HepG2 (cell line): ENCODE data around the gene FFAR4. TPM values are rescaled to one million over a fixed set of nuclear protein-coding genes. Genes with fewer than 3 reads are reported as not detected.

ENCODE experiments used
- BORCS8-MEF2B ChIP-seq: sonication (generic); formaldehyde crosslinking; IDR thresholded peaks from 2 replicates; pipeline ENCODE4 v1.8.0; 2022; ENCODE audit warnings: mild to moderate bottlenecking, missing genetic modification reagents
- CCDC6 ChIP-seq: sonication (generic); formaldehyde crosslinking; IDR thresholded peaks from 2 replicates; pipeline ENCODE4 v1.8.1; 2022; ENCODE audit warnings: mild to moderate bottlenecking, missing genetic modification reagents, moderate library complexity
- GABPB1 ChIP-seq: IDR thresholded peaks from 2 replicates; pipeline ENCODE4 v1.6.1; 2016; ENCODE audit warnings: mild to moderate bottlenecking, missing genetic modification reagents, moderate library complexity, missing compliant biosample characterization
- HNRNPH1 ChIP-seq: fragments of 200-400 bp; formaldehyde crosslinking; optimal IDR thresholded peaks from 2 replicates; pipeline ENCODE3; 2017; ENCODE audit warnings: mild to moderate bottlenecking, low read depth, low read length
- MIER3 ChIP-seq: IDR thresholded peaks from 2 replicates; pipeline ENCODE4 v1.6.1; 2016; ENCODE audit warnings: missing compliant biosample characterization, borderline replicate concordance
- PHF5A ChIP-seq: IDR thresholded peaks from one replicate; pipeline ENCODE4 v1.6.1; 2018; ENCODE audit warnings: low read depth, missing genetic modification reagents; ENCODE audit not compliant: unreplicated experiment
- POGZ ChIP-seq: sonication (generic); formaldehyde crosslinking; IDR thresholded peaks from 2 replicates; pipeline ENCODE4 v1.4.0; 2020; ENCODE audit warnings: mild to moderate bottlenecking, missing genetic modification reagents
- RARG ChIP-seq: sonication (generic); formaldehyde crosslinking; IDR thresholded peaks from 2 replicates; pipeline ENCODE4 v1.4.0; 2020; ENCODE audit warnings: low read depth, mild to moderate bottlenecking, missing genetic modification reagents
- RBM22 ChIP-seq: fragments of 200-400 bp; formaldehyde crosslinking; optimal IDR thresholded peaks from 2 replicates; pipeline ENCODE3; 2017; ENCODE audit warnings: mild to moderate bottlenecking, low read length, moderate library complexity
- SMAD1 ChIP-seq: sonication (generic); formaldehyde crosslinking; IDR thresholded peaks from 2 replicates; pipeline ENCODE4 v1.4.0; 2020; ENCODE audit warnings: missing genetic modification reagents, low read depth, mild to moderate bottlenecking, borderline replicate concordance
- SMARCE1 ChIP-seq: fragments of 450-650 bp; IDR thresholded peaks from 2 replicates; pipeline ENCODE4 v1.6.1; 2017; ENCODE audit warnings: borderline replicate concordance
- TEAD3 ChIP-seq: optimal IDR thresholded peaks from 2 replicates; pipeline ENCODE3; 2016; ENCODE audit warnings: borderline replicate concordance
- ZC3H13 ChIP-seq: sonication (generic); formaldehyde crosslinking; IDR thresholded peaks from 2 replicates; pipeline ENCODE4 v1.8.1; 2023; ENCODE audit warnings: mild to moderate bottlenecking, missing genetic modification reagents, moderate library complexity
- ZNF33B ChIP-seq: sonication (generic); formaldehyde crosslinking; IDR thresholded peaks from 2 replicates; pipeline ENCODE4 v1.5.1; 2020; ENCODE audit warnings: mild to moderate bottlenecking, missing genetic modification reagents
- ZNF530 ChIP-seq: sonication (generic); formaldehyde crosslinking; IDR thresholded peaks from 2 replicates; pipeline ENCODE4 v1.5.0; 2020; ENCODE audit warnings: low read depth, mild to moderate bottlenecking, missing genetic modification reagents
- ZNF747 ChIP-seq: sonication (generic); formaldehyde crosslinking; IDR thresholded peaks from 2 replicates; pipeline ENCODE4 v1.8.1; 2023; ENCODE audit warnings: missing genetic modification reagents, mild to moderate bottlenecking, borderline replicate concordance
- ZSCAN9 ChIP-seq: IDR thresholded peaks from 2 replicates; pipeline ENCODE4 v1.6.1; 2016; ENCODE audit warnings: borderline replicate concordance
- polyA plus RNA-seq, 8 experiments: library from polyadenylated mRNA; depleted of rRNA in 3 of 8; stranded (reverse) in 7 of 8; unstranded in 1 of 8; fragments of >200 nt; fragmentation: Illumina TruSeq in 4 of 8; extraction: Trizol in 4 of 8; gene quantifications; 2 replicates each; pipeline versions ENCODE4 v1.2.1 to v1.2.3, GENCODE V29; 2011 to 2016; ENCODE audit warnings: low read depth in 4 of 8, missing spikeins in 1 of 8, mixed read lengths in 1 of 8; ENCODE audit not compliant: insufficient read depth in 1 of 8
- total RNA-seq, 5 experiments: library from RNA; depleted of rRNA; stranded (reverse); fragments of >200 nt; fragmentation: Illumina TruSeq; extraction: Trizol; gene quantifications; 2 replicates each; pipeline ENCODE4 v1.2.3, GENCODE V29; 2016; ENCODE audit warnings: low read depth in 1 of 5
- TF ChIP-seq, protein P1 (sequence below): sonication (generic); formaldehyde crosslinking; IDR thresholded peaks from 2 replicates; pipeline ENCODE4 v1.4.0; 2020; ENCODE audit warnings: missing genetic modification reagents
- TF ChIP-seq, protein P2 (sequence below): sonication (generic); formaldehyde crosslinking; IDR thresholded peaks from 2 replicates; pipeline ENCODE4 v1.4.0; 2020; ENCODE audit warnings: mild to moderate bottlenecking, missing genetic modification reagents
- TF ChIP-seq, protein P3 (sequence below): sonication (generic); formaldehyde crosslinking; IDR thresholded peaks from 2 replicates; pipeline ENCODE4 v1.5.1; 2020; ENCODE audit warnings: mild to moderate bottlenecking, missing genetic modification reagents, moderate library complexity
- TF ChIP-seq, protein P4 (sequence below): sonication (generic); formaldehyde crosslinking; IDR thresholded peaks from 2 replicates; pipeline ENCODE4 v1.5.1; 2020; ENCODE audit warnings: missing genetic modification reagents, mild to moderate bottlenecking, borderline replicate concordance

FFAR4 gene
- total and polyA plus RNA-seq, 2 of the 13 experiments (the other 11 are each of a cell fraction or from before 2014, with no cell fraction given): 0.09 TPM; not detected in 1

DNA sequence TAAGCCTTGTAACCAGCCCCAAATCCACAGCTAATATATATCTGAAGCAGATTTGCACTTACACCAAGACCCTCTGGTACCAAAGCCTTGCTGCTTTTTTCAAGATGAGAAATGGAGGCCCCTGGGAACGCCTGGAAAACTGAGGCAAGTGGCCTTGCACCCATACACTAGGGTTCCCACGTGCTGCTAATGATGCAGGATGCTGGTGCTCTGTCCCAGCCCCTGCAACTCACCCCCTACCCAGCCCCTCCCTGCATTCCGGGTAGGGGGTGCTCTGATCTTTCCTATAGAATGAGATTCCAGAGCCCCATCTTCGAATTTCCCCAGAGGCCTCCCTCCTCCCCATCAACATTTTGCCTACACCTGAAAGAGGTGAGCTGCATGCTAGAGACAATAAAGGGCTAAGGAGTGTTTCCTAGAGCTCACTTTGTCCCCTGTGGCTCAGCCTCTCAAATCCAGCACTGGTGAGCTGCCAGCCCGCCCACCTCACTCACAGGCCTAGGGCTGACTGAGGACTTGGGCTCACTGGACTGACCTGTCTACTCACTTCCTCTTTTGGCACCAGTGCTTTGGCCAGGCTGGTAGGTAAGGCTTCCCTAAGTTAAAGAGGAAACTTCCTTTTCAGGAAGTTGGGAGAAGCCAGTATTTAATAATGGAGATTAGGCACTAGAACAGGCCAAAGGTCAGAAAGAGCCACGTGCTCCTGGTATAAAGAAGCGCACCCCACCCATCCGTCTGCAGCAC is 24.8 kb downstream of the FFAR4 start (continued):
- TF ChIP-seq, protein P1, sequence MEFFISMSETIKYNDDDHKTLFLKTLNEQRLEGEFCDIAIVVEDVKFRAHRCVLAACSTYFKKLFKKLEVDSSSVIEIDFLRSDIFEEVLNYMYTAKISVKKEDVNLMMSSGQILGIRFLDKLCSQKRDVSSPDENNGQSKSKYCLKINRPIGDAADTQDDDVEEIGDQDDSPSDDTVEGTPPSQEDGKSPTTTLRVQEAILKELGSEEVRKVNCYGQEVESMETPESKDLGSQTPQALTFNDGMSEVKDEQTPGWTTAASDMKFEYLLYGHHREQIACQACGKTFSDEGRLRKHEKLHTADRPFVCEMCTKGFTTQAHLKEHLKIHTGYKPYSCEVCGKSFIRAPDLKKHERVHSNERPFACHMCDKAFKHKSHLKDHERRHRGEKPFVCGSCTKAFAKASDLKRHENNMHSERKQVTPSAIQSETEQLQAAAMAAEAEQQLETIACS: no peak
- TF ChIP-seq POGZ (CRISPR knock-in tag) (no peak), TEAD3 (CRISPR knock-in tag) (no peak), CCDC6 (CRISPR knock-in tag) (peak; percentile 27; the same call in 1 of the 2 replicates), PHF5A (CRISPR knock-in tag) (no peak), RBM22 (peak; percentile 80), BORCS8-MEF2B (CRISPR knock-in tag) (peak; percentile 8; the same call in 1 of the 2 replicates), GABPB1 (CRISPR knock-in tag) (no peak), MIER3 (CRISPR knock-in tag) (no peak), SMARCE1 (no peak), ZC3H13 (CRISPR knock-in tag) (peak; percentile 25; the same call in 1 of the 2 replicates), ZNF530 (CRISPR knock-in tag) (no peak), SMAD1 (CRISPR knock-in tag) (no peak), ZNF33B (no peak), ZNF747 (no peak), ZSCAN9 (no peak), HNRNPH1 (no peak), RARG (CRISPR knock-in tag) (no peak)
- TF ChIP-seq, protein P2, sequence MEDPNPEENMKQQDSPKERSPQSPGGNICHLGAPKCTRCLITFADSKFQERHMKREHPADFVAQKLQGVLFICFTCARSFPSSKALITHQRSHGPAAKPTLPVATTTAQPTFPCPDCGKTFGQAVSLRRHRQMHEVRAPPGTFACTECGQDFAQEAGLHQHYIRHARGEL (CRISPR knock-in tag): no peak
- TF ChIP-seq, protein P3, sequence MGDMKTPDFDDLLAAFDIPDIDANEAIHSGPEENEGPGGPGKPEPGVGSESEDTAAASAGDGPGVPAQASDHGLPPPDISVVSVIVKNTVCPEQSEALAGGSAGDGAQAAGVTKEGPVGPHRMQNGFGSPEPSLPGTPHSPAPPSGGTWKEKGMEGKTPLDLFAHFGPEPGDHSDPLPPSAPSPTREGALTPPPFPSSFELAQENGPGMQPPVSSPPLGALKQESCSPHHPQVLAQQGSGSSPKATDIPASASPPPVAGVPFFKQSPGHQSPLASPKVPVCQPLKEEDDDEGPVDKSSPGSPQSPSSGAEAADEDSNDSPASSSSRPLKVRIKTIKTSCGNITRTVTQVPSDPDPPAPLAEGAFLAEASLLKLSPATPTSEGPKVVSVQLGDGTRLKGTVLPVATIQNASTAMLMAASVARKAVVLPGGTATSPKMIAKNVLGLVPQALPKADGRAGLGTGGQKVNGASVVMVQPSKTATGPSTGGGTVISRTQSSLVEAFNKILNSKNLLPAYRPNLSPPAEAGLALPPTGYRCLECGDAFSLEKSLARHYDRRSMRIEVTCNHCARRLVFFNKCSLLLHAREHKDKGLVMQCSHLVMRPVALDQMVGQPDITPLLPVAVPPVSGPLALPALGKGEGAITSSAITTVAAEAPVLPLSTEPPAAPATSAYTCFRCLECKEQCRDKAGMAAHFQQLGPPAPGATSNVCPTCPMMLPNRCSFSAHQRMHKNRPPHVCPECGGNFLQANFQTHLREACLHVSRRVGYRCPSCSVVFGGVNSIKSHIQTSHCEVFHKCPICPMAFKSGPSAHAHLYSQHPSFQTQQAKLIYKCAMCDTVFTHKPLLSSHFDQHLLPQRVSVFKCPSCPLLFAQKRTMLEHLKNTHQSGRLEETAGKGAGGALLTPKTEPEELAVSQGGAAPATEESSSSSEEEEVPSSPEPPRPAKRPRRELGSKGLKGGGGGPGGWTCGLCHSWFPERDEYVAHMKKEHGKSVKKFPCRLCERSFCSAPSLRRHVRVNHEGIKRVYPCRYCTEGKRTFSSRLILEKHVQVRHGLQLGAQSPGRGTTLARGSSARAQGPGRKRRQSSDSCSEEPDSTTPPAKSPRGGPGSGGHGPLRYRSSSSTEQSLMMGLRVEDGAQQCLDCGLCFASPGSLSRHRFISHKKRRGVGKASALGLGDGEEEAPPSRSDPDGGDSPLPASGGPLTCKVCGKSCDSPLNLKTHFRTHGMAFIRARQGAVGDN: peak; percentile 21; the same call in 1 of the 2 replicates
- TF ChIP-seq, protein P4, sequence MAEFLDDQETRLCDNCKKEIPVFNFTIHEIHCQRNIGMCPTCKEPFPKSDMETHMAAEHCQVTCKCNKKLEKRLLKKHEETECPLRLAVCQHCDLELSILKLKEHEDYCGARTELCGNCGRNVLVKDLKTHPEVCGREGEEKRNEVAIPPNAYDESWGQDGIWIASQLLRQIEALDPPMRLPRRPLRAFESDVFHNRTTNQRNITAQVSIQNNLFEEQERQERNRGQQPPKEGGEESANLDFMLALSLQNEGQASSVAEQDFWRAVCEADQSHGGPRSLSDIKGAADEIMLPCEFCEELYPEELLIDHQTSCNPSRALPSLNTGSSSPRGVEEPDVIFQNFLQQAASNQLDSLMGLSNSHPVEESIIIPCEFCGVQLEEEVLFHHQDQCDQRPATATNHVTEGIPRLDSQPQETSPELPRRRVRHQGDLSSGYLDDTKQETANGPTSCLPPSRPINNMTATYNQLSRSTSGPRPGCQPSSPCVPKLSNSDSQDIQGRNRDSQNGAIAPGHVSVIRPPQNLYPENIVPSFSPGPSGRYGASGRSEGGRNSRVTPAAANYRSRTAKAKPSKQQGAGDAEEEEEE (CRISPR knock-in tag): no peak
